WTC11 (cell line): ENCODE measurements around the gene GRIK2. TPM values are rescaled to one million over a fixed set of nuclear protein-coding genes. Genes with fewer than 3 reads are reported as not detected.

Source experiments
- ATAC-seq: fragments of 200-7000 bp; cut with Tn5 transposase; 2 replicates; pipeline ENCODE4 v1.10.0; 2021; ENCODE audit warnings: mild to moderate bottlenecking, moderate library complexity
- CTCF ChIA-PET: fragments of 300-600 bp; sonication (Branson Sonifier 250); formaldehyde crosslinking; loops from one replicate; lab custom pipeline; 2021; ENCODE audit warnings: antibody characterized with exemption; lab: Charles Lee
- POLR2A ChIA-PET: fragments of 350-600 bp; sonication (Branson Sonifier 250); formaldehyde crosslinking; loops from one replicate; lab custom pipeline; 2021; ENCODE audit warnings: antibody characterized with exemption; lab: Charles Lee
- DNase-seq: peaks from one replicate; pipeline ENCODE4 v3.0.0; 2021; ENCODE audit warnings: low spot score
- H3K27ac Mint-ChIP-seq: 2 replicates; pipeline ENCODE4 v1.8.0; 2021; ENCODE audit warnings: mixed read lengths
- H3K27me3 Mint-ChIP-seq: 2 replicates; pipeline ENCODE4 v1.8.0; 2021; ENCODE audit warnings: low read depth, mild to moderate bottlenecking, moderate library complexity, mixed read lengths
- H3K36me3 Mint-ChIP-seq: 2 replicates; pipeline ENCODE4 v1.8.0; 2021; ENCODE audit warnings: mixed read lengths
- H3K4me1 Mint-ChIP-seq: 2 replicates; pipeline ENCODE4 v1.8.0; 2022; ENCODE audit warnings: mixed read lengths
- H3K4me3 Mint-ChIP-seq: 2 replicates; pipeline ENCODE4 v1.8.0; 2021; ENCODE audit warnings: mild to moderate bottlenecking, moderate library complexity, mixed read lengths
- H3K9me3 Mint-ChIP-seq: 2 replicates; pipeline ENCODE4 v1.8.0; 2021; ENCODE audit warnings: mixed read lengths
- ARID4B ChIP-seq: sonication (generic); formaldehyde crosslinking; IDR thresholded peaks from 2 replicates; pipeline ENCODE4 v1.8.0; 2023; ENCODE audit warnings: missing genetic modification reagents, mild to moderate bottlenecking, borderline replicate concordance
- CBFB ChIP-seq: sonication (generic); formaldehyde crosslinking; IDR thresholded peaks from 2 replicates; pipeline ENCODE4 v1.8.1; 2022; ENCODE audit warnings: mild to moderate bottlenecking, low read depth, missing genetic modification reagents
- CDX4 ChIP-seq: fragments of 250-450 bp; sonication (Bioruptor Pico); IDR thresholded peaks from 2 replicates; pipeline ENCODE4 v1.9.0; 2021; ENCODE audit warnings: moderate library complexity, mild to moderate bottlenecking, inconsistent platforms, borderline replicate concordance
- E2F1 ChIP-seq: sonication (generic); formaldehyde crosslinking; IDR thresholded peaks from 2 replicates; pipeline ENCODE4 v1.8.0; 2022; ENCODE audit warnings: mild to moderate bottlenecking, missing genetic modification reagents
- E2F4 ChIP-seq: sonication (generic); formaldehyde crosslinking; IDR thresholded peaks from 2 replicates; pipeline ENCODE4 v1.8.1; 2022; ENCODE audit warnings: low read depth, mild to moderate bottlenecking, moderate library complexity, missing genetic modification reagents, borderline replicate concordance
- FOXJ3 ChIP-seq: sonication (generic); formaldehyde crosslinking; IDR thresholded peaks from 2 replicates; pipeline ENCODE4 v1.9.0; 2021; ENCODE audit warnings: missing genetic modification reagents, mild to moderate bottlenecking, borderline replicate concordance
- GTF2I ChIP-seq: fragments of 250-450 bp; sonication (Bioruptor Pico); conservative IDR thresholded peaks from 2 replicates; pipeline ENCODE4 v1.4.0; 2021; ENCODE audit warnings: mild to moderate bottlenecking
- HMGXB4 ChIP-seq: sonication (generic); formaldehyde crosslinking; IDR thresholded peaks from 2 replicates; pipeline ENCODE4 v1.8.1; 2023; ENCODE audit warnings: mild to moderate bottlenecking, moderate library complexity, missing genetic modification reagents
- JUN ChIP-seq: sonication (generic); formaldehyde crosslinking; IDR thresholded peaks from 2 replicates; pipeline ENCODE4 v1.8.0; 2023; ENCODE audit warnings: mild to moderate bottlenecking, missing genetic modification reagents
- NR3C1 ChIP-seq: sonication (generic); formaldehyde crosslinking; conservative IDR thresholded peaks from 2 replicates; pipeline ENCODE4 v1.8.1; 2023; ENCODE audit warnings: low read depth, mild to moderate bottlenecking, missing genetic modification reagents
- OVOL2 ChIP-seq: fragments of 250-450 bp; sonication (Bioruptor Pico); IDR thresholded peaks from 2 replicates; pipeline ENCODE4 v1.9.0; 2021; ENCODE audit warnings: mild to moderate bottlenecking, borderline replicate concordance
- RELA ChIP-seq: sonication (generic); formaldehyde crosslinking; IDR thresholded peaks from 2 replicates; pipeline ENCODE4 v1.8.1; 2022; ENCODE audit warnings: missing genetic modification reagents, mild to moderate bottlenecking, borderline replicate concordance
- SMAD3 ChIP-seq: sonication (generic); formaldehyde crosslinking; IDR thresholded peaks from 2 replicates; pipeline ENCODE4 v1.8.0; 2022; ENCODE audit warnings: missing genetic modification reagents, mild to moderate bottlenecking, borderline replicate concordance
- SP1 ChIP-seq: sonication (generic); formaldehyde crosslinking; conservative IDR thresholded peaks from 2 replicates; pipeline ENCODE4 v1.8.1; 2022; ENCODE audit warnings: missing genetic modification reagents
- TEAD1 ChIP-seq: sonication (generic); formaldehyde crosslinking; IDR thresholded peaks from 2 replicates; pipeline ENCODE4 v1.8.0; 2022; ENCODE audit warnings: mild to moderate bottlenecking, missing genetic modification reagents
- ZMAT4 ChIP-seq: fragments of 250-450 bp; sonication (Bioruptor Pico); IDR thresholded peaks from 2 replicates; pipeline ENCODE4 v1.9.0; 2021; ENCODE audit warnings: mild to moderate bottlenecking
- ZNF396 ChIP-seq: fragments of 250-450 bp; sonication (Bioruptor Pico); IDR thresholded peaks from 2 replicates; pipeline ENCODE4 v1.8.0; 2021; ENCODE audit warnings: mild to moderate bottlenecking, moderate library complexity, borderline replicate concordance
- ZNF416 ChIP-seq: fragments of 250-450 bp; sonication (Bioruptor Pico); IDR thresholded peaks from 2 replicates; pipeline ENCODE4 v1.9.0; 2021; ENCODE audit warnings: mild to moderate bottlenecking, inconsistent platforms
- total RNA-seq: library from RNA; stranded (reverse); gene quantifications from 3 replicates; pipeline ENCODE4 v1.2.3, GENCODE V29; 2021

The GRIK2 gene
- total RNA-seq, 1 experiment from 2014 or later: 2.7 TPM

GRCh38 chr6:101413773-101414172 is 20.3 kb downstream of the GRIK2 start (continued):
- TF ChIP-seq HMGXB4 (CRISPR knock-in tag): no peak
- TF ChIP-seq CDX4 (CRISPR knock-in tag): no peak

- H3K27ac Mint-ChIP-seq: no peak overlapping the region
- no peak for DNase-seq
- CTCF ChIA-PET: no interaction called here
- TF ChIP-seq JUN (no peak), ZNF396 (no peak), ZMAT4 (no peak), ZNF416 (no peak)
- TF ChIP-seq, all 79 proteins: peak for 0
- H3K27me3 Mint-ChIP-seq: no peaks in the 10 kb centered on the region
- H3K9me3 Mint-ChIP-seq: peaks cover 8% of the 10 kb centered on the region; the same call in 1 of the 2 replicates
- no peak for ATAC-seq
- H3K4me3 Mint-ChIP-seq: no peak overlapping the region
- H3K4me1 Mint-ChIP-seq: peaks cover 11% of the 10 kb centered on the region
- POLR2A ChIA-PET: no interaction called here
- H3K36me3 Mint-ChIP-seq: no peaks in the 10 kb centered on the region
Measured at GRCh38 chr6:101417900-101418299, 24.4 kb downstream of the GRIK2 start.

- Mint-ChIP-seq H3K27me3 (no peaks in the 10 kb centered on the region), H3K36me3 (peaks cover 5% of the 10 kb centered on the region; the same call in 1 of the 2 replicates), H3K9me3 (peaks cover 13% of the 10 kb centered on the region; the same call in 1 of the 2 replicates), H3K4me3 (no peak overlapping the region), H3K27ac (no peak overlapping the region), H3K4me1 (peaks cover 10% of the 10 kb centered on the region)
- no peak for ATAC-seq
- no peak for DNase-seq
- TF ChIP-seq SP1 (no peak), OVOL2 (no peak), GTF2I (CRISPR knock-in tag) (no peak), ARID4B (CRISPR knock-in tag) (no peak), CBFB (CRISPR knock-in tag) (no peak), NR3C1 (CRISPR knock-in tag) (no peak), E2F1 (CRISPR knock-in tag) (no peak), TEAD1 (CRISPR knock-in tag) (no peak), SMAD3 (no peak), E2F4 (CRISPR knock-in tag) (no peak), FOXJ3 (CRISPR knock-in tag) (no peak), RELA (CRISPR knock-in tag) (no peak)
- ChIA-PET POLR2A (no interaction called here), CTCF (no interaction called here)
Measured at GRCh38 chr6:101422251-101422650, 28.7 kb downstream of the GRIK2 start.
